Parathyroid adenoma (tissue), 2 donors: ENCODE measurements around the gene BBS9.

Source experiments
- H2AFZ ChIP-seq: fragments of 300-600 bp; sonication (generic); one replicate; pipeline ENCODE4 v1.7.0; 2017; ENCODE audit warnings: antibody characterized with exemption, mild to moderate bottlenecking
- H3K27ac ChIP-seq: fragments of 300-600 bp; sonication (generic); one replicate; pipeline ENCODE4 v1.7.0; 2017
- H3K27me3 ChIP-seq: fragments of 300-600 bp; sonication (generic); one replicate; pipeline ENCODE4 v1.7.0; 2017; ENCODE audit warnings: low read length; ENCODE audit not compliant: control insufficient read depth, insufficient read depth
- H3K36me3 ChIP-seq: fragments of 300-600 bp; sonication (generic); one replicate; pipeline ENCODE4 v1.7.0; 2017; ENCODE audit warnings: low read length; ENCODE audit not compliant: control insufficient read depth, insufficient read depth
- H3K4me1 ChIP-seq: fragments of 300-600 bp; sonication (generic); one replicate; pipeline ENCODE4 v1.7.0; 2017; ENCODE audit warnings: control low read depth
- H3K4me2 ChIP-seq: fragments of 300-600 bp; sonication (generic); one replicate; pipeline ENCODE4 v1.7.0; 2017; ENCODE audit warnings: low read length
- H3K4me3 ChIP-seq: fragments of 300-600 bp; sonication (generic); one replicate; pipeline ENCODE4 v1.7.0; 2017; ENCODE audit warnings: low read depth, low read length
- H3K79me2 ChIP-seq: fragments of 300-600 bp; sonication (generic); one replicate; pipeline ENCODE4 v1.7.0; 2017; ENCODE audit warnings: control low read depth
- H3K9ac ChIP-seq: fragments of 300-600 bp; sonication (generic); one replicate; pipeline ENCODE4 v1.7.0; 2017; ENCODE audit warnings: mild to moderate bottlenecking
- H3K9me3 ChIP-seq: fragments of 300-600 bp; sonication (generic); one replicate; pipeline ENCODE4 v1.7.0; 2017; ENCODE audit warnings: low read length; ENCODE audit not compliant: control insufficient read depth
- CTCF ChIP-seq: fragments of 300-600 bp; sonication (generic); IDR thresholded peaks from one replicate; pipeline ENCODE4 v1.7.0; 2017; ENCODE audit warnings: antibody characterized with exemption, mild to moderate bottlenecking
- donor health status: primary hyperparathyroidism.

Gene BBS9

GRCh38 chr7:33630359-33630758 lies 501.0 kb downstream of the BBS9 start:
- no peaks in the 10 kb centered on the region for H3K4me1 ChIP-seq
- TF ChIP-seq CTCF, result no peak
- no peak overlapping the region for H3K27ac ChIP-seq
- H3K27me3 ChIP-seq, result no peaks in the 10 kb centered on the region
- H3K9ac ChIP-seq, result no peak overlapping the region
- H3K9me3 ChIP-seq, result no peaks in the 10 kb centered on the region
- no peak overlapping the region for H3K4me3 ChIP-seq
- H3K79me2 ChIP-seq, result no peaks in the 10 kb centered on the region
- no peaks in the 10 kb centered on the region for H3K36me3 ChIP-seq
- H2AFZ ChIP-seq, result no peak overlapping the region
- H3K4me2 ChIP-seq, result no peak overlapping the region

GRCh38 chr7:33632322-33632721 lies 503.0 kb downstream of the BBS9 start:
- Histone ChIP-seq H3K27ac (no peak overlapping the region), H3K79me2 (no peaks in the 10 kb centered on the region), H3K4me1 (no peaks in the 10 kb centered on the region), H3K36me3 (no peaks in the 10 kb centered on the region), H3K9me3 (no peaks in the 10 kb centered on the region), H3K9ac (no peak overlapping the region), H2AFZ (no peak overlapping the region), H3K27me3 (no peaks in the 10 kb centered on the region), H3K4me3 (no peak overlapping the region), H3K4me2 (no peak overlapping the region)
- TF ChIP-seq CTCF, result no peak

- Histone ChIP-seq H2AFZ (no peak overlapping the region), H3K36me3 (no peaks in the 10 kb centered on the region), H3K4me2 (no peak overlapping the region), H3K27ac (no peak overlapping the region), H3K4me1 (no peaks in the 10 kb centered on the region), H3K9ac (no peak overlapping the region), H3K79me2 (no peaks in the 10 kb centered on the region), H3K4me3 (no peak overlapping the region), H3K27me3 (no peaks in the 10 kb centered on the region), H3K9me3 (no peaks in the 10 kb centered on the region)
- TF ChIP-seq CTCF, result no peak
Observed at GRCh38 chr7:33632840-33633525, 503.6 kb downstream of the BBS9 start.

GRCh38 chr7:33634606-33635005 lies 505.2 kb downstream of the BBS9 start:
- TF ChIP-seq CTCF, result no peak
- no peaks in the 10 kb centered on the region for H3K36me3 ChIP-seq
- H3K4me1 ChIP-seq, result no peaks in the 10 kb centered on the region
- no peak overlapping the region for H3K4me2 ChIP-seq
- H3K27me3 ChIP-seq, result no peaks in the 10 kb centered on the region
- H3K27ac ChIP-seq, result no peak overlapping the region
- no peak overlapping the region for H2AFZ ChIP-seq
- no peak overlapping the region for H3K4me3 ChIP-seq
- no peaks in the 10 kb centered on the region for H3K9me3 ChIP-seq
- H3K9ac ChIP-seq, result no peak overlapping the region
- H3K79me2 ChIP-seq, result no peaks in the 10 kb centered on the region

- Histone ChIP-seq H3K4me3 (no peak overlapping the region), H3K9me3 (no peaks in the 10 kb centered on the region), H3K27me3 (no peaks in the 10 kb centered on the region), H3K4me2 (no peak overlapping the region), H3K9ac (no peak overlapping the region), H2AFZ (no peak overlapping the region), H3K4me1 (no peaks in the 10 kb centered on the region), H3K36me3 (no peaks in the 10 kb centered on the region), H3K79me2 (no peaks in the 10 kb centered on the region), H3K27ac (no peak overlapping the region)
- TF ChIP-seq CTCF, result no peak
Observed at GRCh38 chr7:33636359-33636758, 507.0 kb downstream of the BBS9 start.
